DOHH2 (cell line): ENCODE results near the gene PDE4D.

Source experiments
- CTCF ChIP-seq: fragments of 200-600 bp; sonication (generic); IDR thresholded peaks from one replicate; pipeline ENCODE4 v1.5.1; 2014; ENCODE audit warnings: antibody characterized with exemption, mild to moderate bottlenecking, low read depth, low read length; ENCODE audit not compliant: poor library complexity, severe bottlenecking
- EZH2phosphoT487 ChIP-seq: fragments of 200-600 bp; sonication (generic); IDR thresholded peaks from 2 replicates; pipeline ENCODE4 v1.6.1; 2017; ENCODE audit warnings: borderline replicate concordance, mild to moderate bottlenecking, antibody characterized with exemption, low read length, moderate library complexity, mixed read lengths

- TF ChIP-seq CTCF = no peak
- TF ChIP-seq EZH2phosphoT487 = no peak
Measured at GRCh38 chr5:59139695-59140094, 753.8 kb downstream of the PDE4D start.
